ENCODE results near the gene C22orf15. TPM values are rescaled to one million over a fixed set of nuclear protein-coding genes. Genes with fewer than 3 reads are reported as not detected.

Gene C22orf15
- total and polyA plus RNA-seq, 8 donors: not detected

- Histone ChIP-seq H3K27ac (no peak overlapping the region), H3K9me3 (no peaks in the 10 kb centered on the region), H3K4me3 (no peak overlapping the region), H3K27me3 (no peaks in the 10 kb centered on the region), H3K36me3 (peaks cover 0 to 41% (median 14%) of the 10 kb centered on the region in 3 donors), H3K4me1 (no peaks in the 10 kb centered on the region)
- DNase-seq (no peak), ATAC-seq (no peak), FAIRE-seq (no peak)
- intact Hi-C loops (cut with DNase I): no loop called here
- no peak for TF ChIP-seq CTCF (IDR thresholded peaks at IDR 0.05)
- 97 to 100% methylated on average over 1 of the region's 1 CpG for WGBS, 2 donors
Observed at GRCh38 chr22:23806837-23807236, 44.0 kb downstream of the C22orf15 start.

- Histone ChIP-seq H3K4me3 (no peak overlapping the region), H3K27me3 (no peaks in the 10 kb centered on the region), H3K27ac (no peak overlapping the region), H3K4me1 (no peaks in the 10 kb centered on the region), H3K9me3 (no peaks in the 10 kb centered on the region), H3K36me3 (peaks cover 0 to 37% (median 8%) of the 10 kb centered on the region in 3 donors)
- WGBS, 2 donors: 94 to 97% methylated on average over 4 of the region's 4 CpGs
- FAIRE-seq (no peak), ATAC-seq (no peak), DNase-seq (no peak)
- no peak for TF ChIP-seq CTCF (IDR thresholded peaks at IDR 0.05)
- intact Hi-C loops (cut with DNase I): no loop called here
Observed at GRCh38 chr22:23812378-23812777, 49.6 kb downstream of the C22orf15 start.

Other genes with a start within 250 kb of the C22orf15 start
- not detected for gene IGLL1, start 182.7 kb upstream of the C22orf15 start, total RNA-seq
- under 1 TPM in 1 of 2 donors, not detected in 1; 0.26 TPM for gene IGLL1, start 182.7 kb upstream of the C22orf15 start, polyA plus RNA-seq
- gene DRICH1, start 130.7 kb upstream of the C22orf15 start, total RNA-seq: 1 to 10 TPM in 1 of 6 donors, under 1 TPM in 4, not detected in 1; 0.18 to 1.2 (median 0.58) TPM
- gene DRICH1, start 130.7 kb upstream of the C22orf15 start, polyA plus RNA-seq: 1 to 10 TPM; 2.5 to 3.2 TPM
- under 1 TPM in 2 of 6 donors, not detected in 4; 0.50 to 0.95 TPM for gene RGL4, start 72.0 kb upstream of the C22orf15 start, total RNA-seq
- under 1 TPM; 0.42 to 0.72 TPM for gene RGL4, start 72.0 kb upstream of the C22orf15 start, polyA plus RNA-seq
- 1 to 10 TPM; 2.2 to 4.3 (median 2.8) TPM for gene ZNF70, start 11.9 kb upstream of the C22orf15 start, total RNA-seq
- 1 to 10 TPM in 1 of 2 donors, under 1 TPM in 1; 0.77 to 1.4 TPM for gene ZNF70, start 11.9 kb upstream of the C22orf15 start, polyA plus RNA-seq
- under 1 TPM in 1 of 6 donors, not detected in 5; 0.78 TPM for gene VPREB3, start 8.6 kb upstream of the C22orf15 start, total RNA-seq
- gene VPREB3, start 8.6 kb upstream of the C22orf15 start, polyA plus RNA-seq: under 1 TPM in 1 of 2 donors, not detected in 1; 0.80 TPM
- 10 to 100 TPM; 30.6 to 75.5 (median 50.6) TPM for gene CHCHD10, start 5.0 kb downstream of the C22orf15 start, total RNA-seq
- 100 to 1,000 TPM in 1 of 2 donors, 10 to 100 TPM in 1; 81.2 to 134 TPM for gene CHCHD10, start 5.0 kb downstream of the C22orf15 start, polyA plus RNA-seq
- gene MMP11, start 9.9 kb downstream of the C22orf15 start, total RNA-seq: 10 to 100 TPM in 1 of 6 donors, 1 to 10 TPM in 1, under 1 TPM in 4; 0.43 to 17.6 (median 0.60) TPM
- gene MMP11, start 9.9 kb downstream of the C22orf15 start, polyA plus RNA-seq: 1 to 10 TPM in 1 of 2 donors, under 1 TPM in 1; 0.87 to 1.3 TPM
- 10 to 100 TPM; 25.2 to 36.8 (median 30.4) TPM for gene SMARCB1, start 24.0 kb downstream of the C22orf15 start, total RNA-seq
- 10 to 100 TPM; 28.2 to 37.1 TPM for gene SMARCB1, start 24.0 kb downstream of the C22orf15 start, polyA plus RNA-seq
- 10 to 100 TPM; 13.0 to 26.5 (median 19.1) TPM for gene DERL3, start 76.0 kb downstream of the C22orf15 start, total RNA-seq
- 10 to 100 TPM; 19.7 to 26.3 TPM for gene DERL3, start 76.0 kb downstream of the C22orf15 start, polyA plus RNA-seq
- gene SLC2A11, start 94.9 kb downstream of the C22orf15 start, total RNA-seq: 10 to 100 TPM; 10.3 to 20.2 (median 14.7) TPM
- gene SLC2A11, start 94.9 kb downstream of the C22orf15 start, polyA plus RNA-seq: 10 to 100 TPM; 19.2 to 21.9 TPM
- 100 to 1,000 TPM; 128 to 269 (median 192) TPM for gene MIF, start 131.4 kb downstream of the C22orf15 start, total RNA-seq
- 100 to 1,000 TPM; 353 to 476 TPM for gene MIF, start 131.4 kb downstream of the C22orf15 start, polyA plus RNA-seq
- gene GSTT2B, start 198.2 kb downstream of the C22orf15 start, total RNA-seq: 10 to 100 TPM in 2 of 6 donors, 1 to 10 TPM in 4; 4.4 to 12.4 (median 9.7) TPM
- gene GSTT2B, start 198.2 kb downstream of the C22orf15 start, polyA plus RNA-seq: 10 to 100 TPM; 16.8 to 59.8 TPM
- gene DDTL, start 203.9 kb downstream of the C22orf15 start, total RNA-seq: 1 to 10 TPM in 5 of 6 donors, under 1 TPM in 1; 0.79 to 4.1 (median 1.7) TPM
- 1 to 10 TPM; 1.4 to 2.8 TPM for gene DDTL, start 203.9 kb downstream of the C22orf15 start, polyA plus RNA-seq
- 100 to 1,000 TPM in 3 of 6 donors, 10 to 100 TPM in 3; 77.5 to 188 (median 108) TPM for gene DDT, start 211.5 kb downstream of the C22orf15 start, total RNA-seq
- 100 to 1,000 TPM; 125 to 204 TPM for gene DDT, start 211.5 kb downstream of the C22orf15 start, polyA plus RNA-seq
- gene GSTT2, start 217.1 kb downstream of the C22orf15 start, total RNA-seq: 1 to 10 TPM in 2 of 6 donors, under 1 TPM in 1, not detected in 3; 0.79 to 1.5 (median 1.2) TPM
- gene GSTT2, start 217.1 kb downstream of the C22orf15 start, polyA plus RNA-seq: 1 to 10 TPM in 1 of 2 donors, under 1 TPM in 1; 0.54 to 1.0 TPM
- gene GSTT4, start 242.5 kb downstream of the C22orf15 start, total RNA-seq: not detected
- gene GSTT4, start 242.5 kb downstream of the C22orf15 start, polyA plus RNA-seq: not detected
- gene CABIN1, start 248.3 kb downstream of the C22orf15 start, total RNA-seq: 10 to 100 TPM; 25.1 to 43.4 (median 26.0) TPM
- 10 to 100 TPM; 46.4 to 58.7 TPM for gene CABIN1, start 248.3 kb downstream of the C22orf15 start, polyA plus RNA-seq